Osteoblast (primary cell): Measurements from ENCODE around the gene ITPR3. TPM values are rescaled to one million over a fixed set of nuclear protein-coding genes. Genes with fewer than 3 reads are reported as not detected.

Experiments
- DNase-seq: peaks from one replicate; pipeline ENCODE4 v3.0.0; 2011; ENCODE audit warnings: low spot score, mixed read lengths; ENCODE audit not compliant: insufficient read length; ENCODE audit errors: missing footprints
- H2AFZ ChIP-seq: 2 replicates; pipeline ENCODE4 v1.6.0; 2011; ENCODE audit warnings: mild to moderate bottlenecking, low read length
- H3K27ac ChIP-seq: 2 replicates; pipeline ENCODE4 v1.5.1; 2011; ENCODE audit warnings: mild to moderate bottlenecking, low read depth, low read length, moderate library complexity
- H3K27me3 ChIP-seq: 2 replicates; pipeline ENCODE4 v1.6.0; 2012; ENCODE audit warnings: mild to moderate bottlenecking, control low read depth, inconsistent platforms, low read length, moderate library complexity; ENCODE audit not compliant: insufficient read depth
- H3K36me3 ChIP-seq: 2 replicates; pipeline ENCODE4 v1.5.1; 2011; ENCODE audit warnings: mild to moderate bottlenecking, low read length, control low read depth, moderate library complexity; ENCODE audit not compliant: insufficient read depth
- H3K4me1 ChIP-seq: 2 replicates; pipeline ENCODE4 v1.5.1; 2011; ENCODE audit warnings: mild to moderate bottlenecking, low read length, control low read depth, moderate library complexity; ENCODE audit not compliant: insufficient read depth
- H3K4me2 ChIP-seq: 2 replicates; pipeline ENCODE4 v1.6.0; 2011; ENCODE audit warnings: mild to moderate bottlenecking, low read length; ENCODE audit not compliant: insufficient read depth
- H3K4me3 ChIP-seq: fragments of 200-600 bp; sonication (generic); 3 replicates; pipeline ENCODE4 v1.5.1; 2012; ENCODE audit warnings: mild to moderate bottlenecking, low read length, inconsistent platforms; ENCODE audit not compliant: insufficient read depth
- H3K79me2 ChIP-seq: 2 replicates; pipeline ENCODE4 v1.6.0; 2012; ENCODE audit warnings: mild to moderate bottlenecking, low read length, control low read depth, inconsistent platforms; ENCODE audit not compliant: insufficient read depth
- H3K9me3 ChIP-seq: 2 replicates; pipeline ENCODE4 v1.5.1; 2011; ENCODE audit warnings: low read depth, low read length, control low read depth
- H4K20me1 ChIP-seq: 2 replicates; pipeline ENCODE4 v1.6.0; 2012; ENCODE audit warnings: mild to moderate bottlenecking, low read length, control low read depth; ENCODE audit not compliant: insufficient read depth
- CTCF ChIP-seq: IDR thresholded peaks from 2 replicates; pipeline ENCODE4 v1.5.1; 2011; ENCODE audit warnings: mild to moderate bottlenecking, low read depth, low read length, moderate library complexity; ENCODE audit errors: extremely low read depth
- total RNA-seq: library from RNA; depleted of rRNA; stranded (reverse); fragments of >200 nt; gene quantifications from 2 replicates; pipeline ENCODE4 v1.2.3, GENCODE V29; 2012

Gene ITPR3
- total RNA-seq, 1 donor, result 46.7 TPM

- Histone ChIP-seq H3K4me2 (no peak overlapping the region), H2AFZ (no peak overlapping the region), H3K27me3 (peaks cover 15% of the 10 kb centered on the region), H3K4me1 (peaks cover 5% of the 10 kb centered on the region), H4K20me1 (no peaks in the 10 kb centered on the region), H3K9me3 (no peaks in the 10 kb centered on the region), H3K79me2 (no peaks in the 10 kb centered on the region), H3K36me3 (no peaks in the 10 kb centered on the region), H3K4me3 (no peak overlapping the region), H3K27ac (no peak overlapping the region)
- TF ChIP-seq CTCF, result no peak
- no peak for DNase-seq
Measured at GRCh38 chr6:33716890-33717632, 95.9 kb downstream of the ITPR3 start.

- no peak for TF ChIP-seq CTCF
- Histone ChIP-seq H3K4me3 (no peak overlapping the region), H3K4me2 (peak overlapping the region; percentile 23), H3K27me3 (peaks cover 20% of the 10 kb centered on the region), H3K36me3 (no peaks in the 10 kb centered on the region), H3K4me1 (peaks cover 5% of the 10 kb centered on the region), H3K27ac (no peak overlapping the region), H2AFZ (peak overlapping the region; percentile 81), H3K9me3 (no peaks in the 10 kb centered on the region), H3K79me2 (no peaks in the 10 kb centered on the region), H4K20me1 (no peaks in the 10 kb centered on the region)
- DNase-seq, result no peak
Measured at GRCh38 chr6:33717934-33718455, 96.9 kb downstream of the ITPR3 start.

GRCh38 chr6:33718713-33719112 is 97.6 kb downstream of the ITPR3 start:
- peaks cover 24% of the 10 kb centered on the region for H3K27me3 ChIP-seq
- H3K4me2 ChIP-seq, result no peak overlapping the region
- no peak overlapping the region for H3K4me3 ChIP-seq
- H3K4me1 ChIP-seq, result peaks cover 5% of the 10 kb centered on the region
- no peaks in the 10 kb centered on the region for H4K20me1 ChIP-seq
- H3K9me3 ChIP-seq, result no peaks in the 10 kb centered on the region
- no peak overlapping the region for H2AFZ ChIP-seq
- no peak for TF ChIP-seq CTCF
- no peaks in the 10 kb centered on the region for H3K36me3 ChIP-seq
- H3K27ac ChIP-seq, result no peak overlapping the region
- no peak for DNase-seq
- no peaks in the 10 kb centered on the region for H3K79me2 ChIP-seq

- Histone ChIP-seq H3K27ac (no peak overlapping the region), H3K4me2 (no peak overlapping the region), H3K27me3 (peaks cover 31% of the 10 kb centered on the region), H3K9me3 (no peaks in the 10 kb centered on the region), H2AFZ (no peak overlapping the region), H4K20me1 (no peaks in the 10 kb centered on the region), H3K79me2 (no peaks in the 10 kb centered on the region), H3K36me3 (no peaks in the 10 kb centered on the region), H3K4me3 (no peak overlapping the region), H3K4me1 (peaks cover 5% of the 10 kb centered on the region)
- DNase-seq, result no peak
- peak; percentile 6 for TF ChIP-seq CTCF
Measured at GRCh38 chr6:33719326-33719987, 98.3 kb downstream of the ITPR3 start.
